ENCODE measurements around the gene ABCB4. TPM values are rescaled to one million over a fixed set of nuclear protein-coding genes. Genes with fewer than 3 reads are reported as not detected.

Gene ABCB4
- total and polyA plus RNA-seq, 9 donors: 0.13 to 2.1 (median 0.45) TPM

DNA sequence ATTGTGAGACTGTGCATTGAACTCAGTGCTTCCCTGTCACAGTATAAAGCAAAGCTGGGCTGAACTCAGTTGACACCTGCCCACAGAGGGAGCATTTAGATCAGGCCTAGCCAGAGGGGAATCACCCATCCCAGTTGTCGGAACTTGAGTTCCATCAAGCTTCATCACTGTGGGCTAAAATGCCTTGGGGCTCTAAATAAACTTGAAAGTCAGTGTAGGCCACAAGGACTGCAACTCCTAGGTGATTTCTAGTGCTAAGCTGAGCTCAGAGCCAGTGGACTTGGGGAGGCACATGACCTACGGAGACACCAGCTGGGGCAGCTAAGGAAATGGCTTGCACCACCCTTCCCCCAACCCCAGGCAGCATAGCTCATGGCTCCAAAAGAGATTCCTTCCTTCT is 7.7 kb upstream of the ABCB4 start:
- intact Hi-C loops (cut with DNase I): no loop called here
- Histone ChIP-seq H3K36me3 (no peaks in the 10 kb centered on the region), H3K4me1 (ENCODE audit: insufficient read depth) (no peaks in the 10 kb centered on the region), H3K27me3 (no peaks in the 10 kb centered on the region), H3K4me3 (no peak overlapping the region), H3K9me3 (no peaks in the 10 kb centered on the region), H3K27ac (no peak overlapping the region)
- WGBS, 3 donors: 91 to 97% (median 91%) methylated on average over 2 of the region's 2 CpGs
- DNase-seq: no peak
- TF ChIP-seq EP300 (IDR thresholded peaks at IDR 0.05): no peak

GRCh38 chr7:87482115-87482514 is 6.6 kb upstream of the ABCB4 start:
- Histone ChIP-seq H3K27me3 (no peaks in the 10 kb centered on the region), H3K4me3 (no peak overlapping the region), H3K27ac (no peak overlapping the region), H3K36me3 (no peaks in the 10 kb centered on the region), H3K4me1 (ENCODE audit: insufficient read depth) (no peaks in the 10 kb centered on the region), H3K9me3 (no peaks in the 10 kb centered on the region)
- no peak for DNase-seq
- intact Hi-C loops (cut with DNase I): no loop called here
- TF ChIP-seq EP300 (IDR thresholded peaks at IDR 0.05) (no peak), POLR2A (IDR thresholded peaks at IDR 0.05) (no peak)
- TF ChIP-seq, protein P1, sequence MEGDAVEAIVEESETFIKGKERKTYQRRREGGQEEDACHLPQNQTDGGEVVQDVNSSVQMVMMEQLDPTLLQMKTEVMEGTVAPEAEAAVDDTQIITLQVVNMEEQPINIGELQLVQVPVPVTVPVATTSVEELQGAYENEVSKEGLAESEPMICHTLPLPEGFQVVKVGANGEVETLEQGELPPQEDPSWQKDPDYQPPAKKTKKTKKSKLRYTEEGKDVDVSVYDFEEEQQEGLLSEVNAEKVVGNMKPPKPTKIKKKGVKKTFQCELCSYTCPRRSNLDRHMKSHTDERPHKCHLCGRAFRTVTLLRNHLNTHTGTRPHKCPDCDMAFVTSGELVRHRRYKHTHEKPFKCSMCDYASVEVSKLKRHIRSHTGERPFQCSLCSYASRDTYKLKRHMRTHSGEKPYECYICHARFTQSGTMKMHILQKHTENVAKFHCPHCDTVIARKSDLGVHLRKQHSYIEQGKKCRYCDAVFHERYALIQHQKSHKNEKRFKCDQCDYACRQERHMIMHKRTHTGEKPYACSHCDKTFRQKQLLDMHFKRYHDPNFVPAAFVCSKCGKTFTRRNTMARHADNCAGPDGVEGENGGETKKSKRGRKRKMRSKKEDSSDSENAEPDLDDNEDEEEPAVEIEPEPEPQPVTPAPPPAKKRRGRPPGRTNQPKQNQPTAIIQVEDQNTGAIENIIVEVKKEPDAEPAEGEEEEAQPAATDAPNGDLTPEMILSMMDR (IDR thresholded peaks at IDR 0.05): no peak
- WGBS, 3 donors: 32 to 48% (median 33%) methylated on average over 3 of the region's 3 CpGs

GRCh38 chr7:87480386-87480785 is 4.9 kb upstream of the ABCB4 start:
- H3K27ac ChIP-seq: no peak overlapping the region
- peaks cover 1% of the 10 kb centered on the region for H3K4me1 ChIP-seq (ENCODE audit: insufficient read depth)
- no peaks in the 10 kb centered on the region for H3K9me3 ChIP-seq
- intact Hi-C loops (cut with DNase I): no loop called here
- H3K36me3 ChIP-seq: no peaks in the 10 kb centered on the region
- no peak for DNase-seq
- WGBS, 3 donors: 85 to 96% (median 88%) methylated on average over 2 of the region's 2 CpGs
- H3K4me3 ChIP-seq: no peak overlapping the region
- TF ChIP-seq POLR2A (IDR thresholded peaks at IDR 0.05) (no peak), EP300 (IDR thresholded peaks at IDR 0.05) (no peak)
- TF ChIP-seq, protein P1 (IDR thresholded peaks at IDR 0.05): no peak
- no peaks in the 10 kb centered on the region for H3K27me3 ChIP-seq

DNA sequence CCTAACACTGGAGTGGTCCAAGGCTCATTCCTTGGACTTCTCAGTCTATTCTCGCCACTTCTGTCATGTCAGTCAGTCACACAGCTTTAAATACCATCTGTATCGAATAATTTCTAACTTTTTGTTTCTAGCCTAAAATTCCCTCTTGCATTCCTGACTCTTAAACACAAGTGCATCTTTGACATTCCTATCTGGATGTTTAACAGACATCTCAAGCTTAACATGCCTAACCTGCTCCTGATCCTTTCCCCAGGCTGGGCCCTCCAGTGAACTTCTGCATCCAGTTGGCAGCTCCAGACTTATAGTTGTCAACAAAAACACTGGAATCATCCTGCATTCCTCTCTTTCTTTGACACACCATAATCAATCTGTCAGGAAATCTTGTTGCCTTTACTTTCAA is 4.5 kb upstream of the ABCB4 start:
- intact Hi-C loops (cut with DNase I): no loop called here
- Histone ChIP-seq H3K9me3 (no peaks in the 10 kb centered on the region), H3K4me3 (no peak overlapping the region), H3K27ac (no peak overlapping the region), H3K36me3 (no peaks in the 10 kb centered on the region), H3K4me1 (ENCODE audit: insufficient read depth) (peaks cover 1% of the 10 kb centered on the region), H3K27me3 (no peaks in the 10 kb centered on the region)
- TF ChIP-seq POLR2A (IDR thresholded peaks at IDR 0.05) (no peak), EP300 (IDR thresholded peaks at IDR 0.05) (no peak)
- TF ChIP-seq, protein P1 (IDR thresholded peaks at IDR 0.05): no peak
- WGBS, 3 donors: 65 to 83% (median 71%) methylated on average over 2 of the region's 2 CpGs
- DNase-seq: no peak

DNA sequence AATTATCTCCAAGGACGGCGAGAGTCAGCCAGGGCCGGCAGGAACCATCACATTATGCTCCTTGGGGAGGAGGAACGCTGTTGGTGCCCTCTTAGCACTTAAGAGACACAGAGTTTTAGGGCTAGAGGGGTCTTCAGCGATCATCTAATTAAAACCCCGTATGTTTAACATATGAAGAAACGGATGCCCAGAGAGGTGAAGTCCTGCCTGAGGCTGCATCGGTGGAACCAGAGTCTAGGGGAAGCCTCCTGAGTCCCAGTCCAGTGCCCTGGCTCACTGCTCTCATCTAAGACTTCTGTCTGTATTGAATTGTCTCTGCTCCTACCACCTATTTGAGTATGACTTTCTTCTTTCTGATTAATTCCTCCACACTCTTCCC is 688 bp upstream of the ABCB4 start:
- WGBS, 3 donors: 26 to 60% (median 34%) methylated on average over 8 of the region's 8 CpGs
- H3K27ac ChIP-seq: no peak overlapping the region
- H3K4me1 ChIP-seq (ENCODE audit: insufficient read depth): peaks cover 1% of the 10 kb centered on the region
- no peak overlapping the region for H3K4me3 ChIP-seq
- H3K27me3 ChIP-seq: no peaks in the 10 kb centered on the region
- no peak for TF ChIP-seq POLR2A (IDR thresholded peaks at IDR 0.05)
- TF ChIP-seq EP300 (IDR thresholded peaks at IDR 0.05): no peak
- TF ChIP-seq, protein P1 (IDR thresholded peaks at IDR 0.05): no peak
- DNase-seq: no peak
- no peaks in the 10 kb centered on the region for H3K36me3 ChIP-seq
- intact Hi-C loops (cut with DNase I): no loop called here
- no peaks in the 10 kb centered on the region for H3K9me3 ChIP-seq
